GM18517 (cell line): ENCODE results near the gene PRRC2A.

Source experiments
- ATAC-seq: cut with Tn5 transposase; IDR thresholded peaks from one replicate; pipeline ENCODE4 v1.9.1; 2021; ENCODE audit warnings: mild to moderate bottlenecking, moderate library complexity; ENCODE audit not compliant: unreplicated experiment

The PRRC2A gene

GRCh38 chr6:31664790-31665500, 44.4 kb downstream of the PRRC2A start, which contains the start of gene GPANK1:
Gene GPANK1, minus strand, starts transcription at chr6:31664997. Its CDS starts 519 bp downstream, at chr6:31664478.
- peak; percentile 47 for ATAC-seq

- peak; percentile 81 for ATAC-seq
Observed at GRCh38 chr6:31665501-31666336, 45.2 kb downstream of the PRRC2A start, which contains the start of gene CSNK2B. Gene CSNK2B, plus strand, starts transcription at chr6:31666080. Its CDS starts 752 bp downstream, at chr6:31666832.

- ATAC-seq = no peak
Observed at GRCh38 chr6:31666337-31666965, 45.9 kb downstream of the PRRC2A start.

- ATAC-seq = no peak
Observed at GRCh38 chr6:31669676-31670075, 49.2 kb downstream of the PRRC2A start, which contains the start of gene LY6G5B. Gene LY6G5B, plus strand, starts transcription at chr6:31669976. Its CDS starts 975 bp downstream, at chr6:31670951.

GRCh38 chr6:31676322-31676903, 55.9 kb downstream of the PRRC2A start:
- ATAC-seq = no peak

GRCh38 chr6:31676904-31677303, 56.4 kb downstream of the PRRC2A start:
- no peak for ATAC-seq

- no peak for ATAC-seq
Observed at GRCh38 chr6:31677955-31678354, 57.4 kb downstream of the PRRC2A start.

- no peak for ATAC-seq
Observed at GRCh38 chr6:31680226-31681134, 60.0 kb downstream of the PRRC2A start, which contains the start of gene LY6G5C. Gene LY6G5C, minus strand, starts transcription at chr6:31681067. Its CDS starts 694 bp downstream, at chr6:31680373.

GRCh38 chr6:31681135-31681671, 60.7 kb downstream of the PRRC2A start:
- ATAC-seq = no peak

GRCh38 chr6:31683591-31683990, 63.1 kb downstream of the PRRC2A start:
- no peak for ATAC-seq

- no peak for ATAC-seq
Observed at GRCh38 chr6:31686483-31686882, 66.0 kb downstream of the PRRC2A start.

- ATAC-seq = no peak
Observed at GRCh38 chr6:31687321-31687720, 66.8 kb downstream of the PRRC2A start.
